WTC11 (cell line): Measurements from ENCODE around the gene REX1BD.

Source experiments
- ATF1 ChIP-seq: sonication (generic); formaldehyde crosslinking; IDR thresholded peaks from 2 replicates; pipeline ENCODE4 v1.8.1; 2023; ENCODE audit warnings: mild to moderate bottlenecking, moderate library complexity, missing genetic modification reagents
- ATF3 ChIP-seq: sonication (generic); formaldehyde crosslinking; conservative IDR thresholded peaks from 2 replicates; pipeline ENCODE4 v1.8.1; 2022; ENCODE audit warnings: mild to moderate bottlenecking, missing genetic modification reagents
- CTCF ChIP-seq: fragments of 200-600 bp; IDR thresholded peaks from 2 replicates; pipeline ENCODE4 v1.8.0; 2022; ENCODE audit warnings: antibody characterized with exemption
- ESRRA ChIP-seq: sonication (generic); formaldehyde crosslinking; IDR thresholded peaks from 2 replicates; pipeline ENCODE4 v1.8.1; 2022; ENCODE audit warnings: mild to moderate bottlenecking, missing genetic modification reagents, borderline replicate concordance
- KAT7 ChIP-seq: sonication (generic); formaldehyde crosslinking; IDR thresholded peaks from 2 replicates; pipeline ENCODE4 v1.8.1; 2023; ENCODE audit warnings: missing genetic modification reagents, mild to moderate bottlenecking, borderline replicate concordance
- MAX ChIP-seq: sonication (generic); formaldehyde crosslinking; IDR thresholded peaks from 2 replicates; pipeline ENCODE4 v1.8.0; 2022; ENCODE audit warnings: mild to moderate bottlenecking, missing genetic modification reagents
- SMAD3 ChIP-seq: sonication (generic); formaldehyde crosslinking; IDR thresholded peaks from 2 replicates; pipeline ENCODE4 v1.8.0; 2022; ENCODE audit warnings: missing genetic modification reagents, mild to moderate bottlenecking, borderline replicate concordance
- ZNF121 ChIP-seq: sonication (generic); formaldehyde crosslinking; IDR thresholded peaks from 2 replicates; pipeline ENCODE4 v1.8.0; 2023; ENCODE audit warnings: missing genetic modification reagents
- ZNF232 ChIP-seq: sonication (generic); formaldehyde crosslinking; IDR thresholded peaks from 2 replicates; pipeline ENCODE4 v1.8.0; 2022; ENCODE audit warnings: mild to moderate bottlenecking, missing genetic modification reagents
- TF ChIP-seq, protein P1 (sequence below): sonication (generic); formaldehyde crosslinking; IDR thresholded peaks from 2 replicates; pipeline ENCODE4 v1.8.1; 2023; ENCODE audit warnings: mild to moderate bottlenecking, missing genetic modification reagents, moderate library complexity
- TF ChIP-seq, protein P2 (sequence below): sonication (generic); formaldehyde crosslinking; IDR thresholded peaks from 2 replicates; pipeline ENCODE4 v1.8.0; 2022; ENCODE audit warnings: mild to moderate bottlenecking, missing genetic modification reagents
- TF ChIP-seq, protein P3 (sequence below): sonication (generic); formaldehyde crosslinking; IDR thresholded peaks from 2 replicates; pipeline ENCODE4 v1.8.0; 2022; ENCODE audit warnings: mild to moderate bottlenecking, missing genetic modification reagents
- TF ChIP-seq, protein P4 (sequence below): sonication (generic); formaldehyde crosslinking; IDR thresholded peaks from 2 replicates; pipeline ENCODE4 v1.8.1; 2023; ENCODE audit warnings: mild to moderate bottlenecking, missing genetic modification reagents

GRCh38 chr19:18616023-18616422 lies 27.4 kb downstream of the REX1BD start:
- TF ChIP-seq, protein P1, sequence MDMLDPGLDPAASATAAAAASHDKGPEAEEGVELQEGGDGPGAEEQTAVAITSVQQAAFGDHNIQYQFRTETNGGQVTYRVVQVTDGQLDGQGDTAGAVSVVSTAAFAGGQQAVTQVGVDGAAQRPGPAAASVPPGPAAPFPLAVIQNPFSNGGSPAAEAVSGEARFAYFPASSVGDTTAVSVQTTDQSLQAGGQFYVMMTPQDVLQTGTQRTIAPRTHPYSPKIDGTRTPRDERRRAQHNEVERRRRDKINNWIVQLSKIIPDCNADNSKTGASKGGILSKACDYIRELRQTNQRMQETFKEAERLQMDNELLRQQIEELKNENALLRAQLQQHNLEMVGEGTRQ (CRISPR knock-in tag): no peak
- TF ChIP-seq, protein P2, sequence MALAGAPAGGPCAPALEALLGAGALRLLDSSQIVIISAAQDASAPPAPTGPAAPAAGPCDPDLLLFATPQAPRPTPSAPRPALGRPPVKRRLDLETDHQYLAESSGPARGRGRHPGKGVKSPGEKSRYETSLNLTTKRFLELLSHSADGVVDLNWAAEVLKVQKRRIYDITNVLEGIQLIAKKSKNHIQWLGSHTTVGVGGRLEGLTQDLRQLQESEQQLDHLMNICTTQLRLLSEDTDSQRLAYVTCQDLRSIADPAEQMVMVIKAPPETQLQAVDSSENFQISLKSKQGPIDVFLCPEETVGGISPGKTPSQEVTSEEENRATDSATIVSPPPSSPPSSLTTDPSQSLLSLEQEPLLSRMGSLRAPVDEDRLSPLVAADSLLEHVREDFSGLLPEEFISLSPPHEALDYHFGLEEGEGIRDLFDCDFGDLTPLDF (CRISPR knock-in tag): no peak
- TF ChIP-seq CTCF: no peak
- TF ChIP-seq KAT7 (CRISPR knock-in tag): no peak
- no peak for TF ChIP-seq ZNF121 (CRISPR knock-in tag)
- TF ChIP-seq ESRRA (CRISPR knock-in tag): no peak
- no peak for TF ChIP-seq ATF3 (CRISPR knock-in tag)
- no peak for TF ChIP-seq ZNF232 (CRISPR knock-in tag)
- TF ChIP-seq, protein P3, sequence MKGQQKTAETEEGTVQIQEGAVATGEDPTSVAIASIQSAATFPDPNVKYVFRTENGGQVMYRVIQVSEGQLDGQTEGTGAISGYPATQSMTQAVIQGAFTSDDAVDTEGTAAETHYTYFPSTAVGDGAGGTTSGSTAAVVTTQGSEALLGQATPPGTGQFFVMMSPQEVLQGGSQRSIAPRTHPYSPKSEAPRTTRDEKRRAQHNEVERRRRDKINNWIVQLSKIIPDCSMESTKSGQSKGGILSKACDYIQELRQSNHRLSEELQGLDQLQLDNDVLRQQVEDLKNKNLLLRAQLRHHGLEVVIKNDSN: no peak
- TF ChIP-seq ATF1 (CRISPR knock-in tag): no peak
- TF ChIP-seq SMAD3 (CRISPR knock-in tag): no peak
- no peak for TF ChIP-seq MAX (CRISPR knock-in tag)
- TF ChIP-seq, protein P4, sequence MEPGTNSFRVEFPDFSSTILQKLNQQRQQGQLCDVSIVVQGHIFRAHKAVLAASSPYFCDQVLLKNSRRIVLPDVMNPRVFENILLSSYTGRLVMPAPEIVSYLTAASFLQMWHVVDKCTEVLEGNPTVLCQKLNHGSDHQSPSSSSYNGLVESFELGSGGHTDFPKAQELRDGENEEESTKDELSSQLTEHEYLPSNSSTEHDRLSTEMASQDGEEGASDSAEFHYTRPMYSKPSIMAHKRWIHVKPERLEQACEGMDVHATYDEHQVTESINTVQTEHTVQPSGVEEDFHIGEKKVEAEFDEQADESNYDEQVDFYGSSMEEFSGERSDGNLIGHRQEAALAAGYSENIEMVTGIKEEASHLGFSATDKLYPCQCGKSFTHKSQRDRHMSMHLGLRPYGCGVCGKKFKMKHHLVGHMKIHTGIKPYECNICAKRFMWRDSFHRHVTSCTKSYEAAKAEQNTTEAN (CRISPR knock-in tag): no peak
